HEK293 (cell line): Measurements from ENCODE around the gene PHYKPL.
"Not testable (repeated sequence)": the region's sequence is repeated elsewhere in the genome, so short reads cannot be mapped to it uniquely, and the experiment has no call there.

ENCODE experiments used
- CTCF ChIA-PET: fragments of 350-600 bp; formaldehyde crosslinking; extraction: SDS; loops from one replicate; lab custom pipeline; 2021; ENCODE audit warnings: antibody characterized with exemption; lab: Yijun Ruan, JAX
- POLR2A ChIA-PET: fragments of 300-600 bp; formaldehyde crosslinking; extraction: SDS; loops from one replicate; lab custom pipeline; 2020; ENCODE audit warnings: antibody characterized with exemption, inconsistent platforms; lab: Yijun Ruan, JAX
- H3K27ac ChIP-seq: fragments of 200-500 bp; sonication (Bioruptor generic); 2 replicates; pipeline ENCODE4 v1.5.1; 2014; ENCODE audit warnings: low read depth, low read length, control low read depth, inconsistent platforms; ENCODE audit errors: extremely low read depth
- H3K36me3 ChIP-seq, 2 experiments: fragments of 200-500 bp in 1 of 2; sonication (Bioruptor generic) in 1 of 2; 1 replicate in 1 of 2; 2 replicates in 1 of 2; pipeline ENCODE4 v1.5.1; 2014 to 2017; ENCODE audit warnings: inconsistent platforms in 2 of 2, low read length in 2 of 2; ENCODE audit not compliant: control insufficient read depth in 2 of 2, insufficient read depth in 1 of 2
- H3K4me1 ChIP-seq: fragments of 200-500 bp; sonication (Bioruptor generic); 2 replicates; pipeline ENCODE4 v1.5.1; 2014; ENCODE audit warnings: mild to moderate bottlenecking, low read length, inconsistent platforms; ENCODE audit not compliant: control insufficient read depth, insufficient read depth
- H3K4me3 ChIP-seq: 2 replicates; pipeline ENCODE4 v1.5.1; 2011; ENCODE audit warnings: low read depth, mild to moderate bottlenecking, control low read depth, low read length, moderate library complexity
- H3K9me3 ChIP-seq: fragments of 200-500 bp; sonication (Bioruptor generic); 2 replicates; pipeline ENCODE4 v1.5.1; 2014; ENCODE audit warnings: low read depth, low read length, inconsistent platforms; ENCODE audit not compliant: control insufficient read depth, insufficient read depth
- HOXA7 ChIP-seq: sonication (generic); formaldehyde crosslinking; IDR thresholded peaks from 2 replicates; pipeline ENCODE4 v1.8.1; 2022; ENCODE audit warnings: missing genetic modification reagents, borderline replicate concordance
- MYNN ChIP-seq: fragments of 450-650 bp; formaldehyde crosslinking; IDR thresholded peaks from 2 replicates; pipeline ENCODE4 v1.5.1; 2016; ENCODE audit warnings: missing biosample characterization, missing genetic modification characterization, borderline replicate concordance
- MZF1 ChIP-seq: fragments of 450-650 bp; formaldehyde crosslinking; IDR thresholded peaks from 2 replicates; pipeline ENCODE4 v1.5.1; 2017; ENCODE audit warnings: missing biosample characterization, missing genetic modification characterization, borderline replicate concordance
- ZBTB20 ChIP-seq: fragments of 450-650 bp; formaldehyde crosslinking; IDR thresholded peaks from 2 replicates; pipeline ENCODE4 v1.5.1; 2016; ENCODE audit warnings: missing biosample characterization, missing genetic modification characterization
- ZBTB8A ChIP-seq: fragments of 450-650 bp; formaldehyde crosslinking; IDR thresholded peaks from 2 replicates; pipeline ENCODE4 v1.5.1; 2016; ENCODE audit warnings: missing biosample characterization, missing genetic modification characterization
- ZFHX2 ChIP-seq: fragments of 450-650 bp; formaldehyde crosslinking; conservative IDR thresholded peaks from 2 replicates; pipeline ENCODE4 v1.5.1; 2016; ENCODE audit warnings: missing biosample characterization, missing genetic modification characterization
- ZFP41 ChIP-seq: fragments of 450-650 bp; formaldehyde crosslinking; IDR thresholded peaks from 2 replicates; pipeline ENCODE4 v1.5.1; 2016; ENCODE audit warnings: missing biosample characterization, missing genetic modification characterization, borderline replicate concordance
- ZIC2 ChIP-seq: fragments of 450-650 bp; formaldehyde crosslinking; IDR thresholded peaks from 2 replicates; pipeline ENCODE4 v1.5.1; 2016; ENCODE audit warnings: missing biosample characterization, missing genetic modification characterization
- ZNF560 ChIP-seq: fragments of 450-650 bp; formaldehyde crosslinking; IDR thresholded peaks from 2 replicates; pipeline ENCODE4 v1.5.1; 2017; ENCODE audit warnings: missing biosample characterization, missing genetic modification characterization, borderline replicate concordance
- ZNF791 ChIP-seq: fragments of 450-650 bp; formaldehyde crosslinking; IDR thresholded peaks from 2 replicates; pipeline ENCODE4 v1.5.1; 2016; ENCODE audit warnings: missing biosample characterization, missing genetic modification characterization
- ZXDB ChIP-seq: fragments of 450-650 bp; formaldehyde crosslinking; IDR thresholded peaks from 2 replicates; pipeline ENCODE4 v1.5.1; 2016; ENCODE audit warnings: missing biosample characterization, missing genetic modification characterization
- TF ChIP-seq, protein P1 (sequence below): fragments of 450-650 bp; formaldehyde crosslinking; IDR thresholded peaks from 2 replicates; pipeline ENCODE4 v1.5.1; 2016; ENCODE audit warnings: missing biosample characterization, missing genetic modification characterization
- TF ChIP-seq, protein P2 (sequence below): fragments of 450-650 bp; formaldehyde crosslinking; IDR thresholded peaks from 2 replicates; pipeline ENCODE4 v1.5.1; 2016; ENCODE audit warnings: missing biosample characterization, missing genetic modification characterization
- TF ChIP-seq, protein P3 (sequence below): fragments of 450-650 bp; formaldehyde crosslinking; IDR thresholded peaks from 2 replicates; pipeline ENCODE4 v1.5.1; 2016; ENCODE audit warnings: missing biosample characterization, missing genetic modification characterization, borderline replicate concordance

The PHYKPL gene

DNA sequence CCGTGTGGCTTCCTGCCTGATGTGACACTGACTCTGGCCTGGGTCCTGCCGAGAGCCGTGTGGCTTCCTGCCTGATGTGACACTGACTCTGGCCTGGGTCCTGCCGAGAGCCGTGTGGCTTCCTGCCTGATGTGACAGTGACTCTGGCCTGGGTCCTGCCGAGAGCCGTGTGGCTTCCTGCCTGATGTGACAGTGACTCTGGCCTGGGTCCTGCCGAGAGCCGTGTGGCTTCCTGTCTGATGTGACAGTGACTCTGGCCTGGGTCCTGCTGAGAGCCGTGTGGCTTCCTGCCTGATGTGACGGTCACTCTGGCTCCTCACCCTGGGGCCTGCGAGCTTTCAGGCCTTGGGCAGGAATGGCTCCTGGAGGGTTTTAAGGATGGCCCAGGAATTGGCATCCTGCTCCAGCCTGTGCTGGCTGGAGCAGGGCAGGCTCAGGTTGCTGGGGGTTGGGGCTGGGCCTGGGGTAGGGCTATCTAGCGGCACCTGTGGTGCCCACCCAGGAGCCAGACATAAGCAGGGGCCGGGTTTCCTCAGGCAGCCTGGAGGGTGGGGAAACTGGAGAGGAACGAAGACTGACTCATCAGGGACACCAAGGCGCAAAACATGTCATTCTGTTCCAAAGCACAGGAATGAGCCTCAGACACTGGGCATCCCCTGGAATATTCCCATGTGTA is 7.2 kb upstream of the PHYKPL start:
- CTCF ChIA-PET, H3K9me3 ChIP-seq, POLR2A ChIA-PET, H3K36me3 ChIP-seq, H3K4me1 ChIP-seq, H3K4me3 ChIP-seq, H3K27ac ChIP-seq: not testable (repeated sequence)
- peak; percentile 44 for TF ChIP-seq ZIC2 (tag by site-specific recombination)

DNA sequence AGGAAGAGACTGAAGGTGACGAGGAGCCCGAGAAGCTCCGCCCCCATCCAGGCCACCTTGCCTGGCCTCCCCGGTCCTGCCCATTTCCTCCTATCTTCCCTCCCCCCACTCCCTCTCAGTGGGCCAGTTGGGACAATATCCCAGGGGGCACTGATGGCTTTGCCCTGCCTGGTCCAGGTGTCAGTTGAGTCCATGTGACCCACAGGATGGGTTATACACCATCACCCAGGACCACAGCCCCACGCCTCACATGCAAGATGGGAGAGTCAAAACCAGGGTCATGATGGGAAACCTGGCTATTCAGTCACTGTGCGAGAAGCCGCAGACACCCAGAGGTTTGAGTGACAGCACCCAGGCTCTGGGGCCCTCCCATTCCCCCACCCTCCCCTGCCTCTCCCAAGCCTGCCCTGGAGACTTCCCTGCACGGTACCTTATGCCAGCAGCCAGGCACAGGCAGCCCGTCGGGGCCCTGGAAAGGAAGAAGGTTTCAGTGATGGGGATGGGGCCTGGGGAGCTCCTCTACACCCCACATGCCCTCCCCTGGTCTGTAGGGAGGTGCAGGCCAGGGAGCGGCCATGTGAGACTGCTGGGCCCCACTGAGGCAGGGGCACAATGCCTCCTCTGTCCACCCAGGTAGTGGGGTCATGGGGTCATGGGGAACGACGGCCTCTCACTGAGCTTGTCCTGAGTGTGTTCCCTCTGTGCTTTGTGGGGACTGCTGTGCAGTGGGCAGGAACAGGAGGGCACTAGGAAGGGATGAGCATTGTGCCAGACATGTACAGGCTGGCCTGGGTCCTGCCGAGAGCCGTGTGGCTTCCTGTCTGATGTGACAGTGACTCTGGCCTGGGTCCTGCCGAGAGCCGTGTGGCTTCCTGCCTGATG is 6.3 kb upstream of the PHYKPL start:
- POLR2A ChIA-PET: no interaction called here
- Histone ChIP-seq H3K27ac (no peak overlapping the region), H3K9me3 (no peaks in the 10 kb centered on the region), H3K4me3 (no peak overlapping the region), H3K36me3 (no peaks in the 10 kb centered on the region), H3K4me1 (no peaks in the 10 kb centered on the region)
- TF ChIP-seq ZIC2 (tag by site-specific recombination) (peak; percentile 43), ZBTB20 (tag by site-specific recombination) (no peak), MYNN (tag by site-specific recombination) (no peak), ZNF560 (tag by site-specific recombination) (no peak)
- CTCF ChIA-PET: interaction anchor here (0.8 kb wide), 1 partner anchor 40 kb away, joined by 3 read pairs; no protein-coding TSS in a partner anchor

DNA sequence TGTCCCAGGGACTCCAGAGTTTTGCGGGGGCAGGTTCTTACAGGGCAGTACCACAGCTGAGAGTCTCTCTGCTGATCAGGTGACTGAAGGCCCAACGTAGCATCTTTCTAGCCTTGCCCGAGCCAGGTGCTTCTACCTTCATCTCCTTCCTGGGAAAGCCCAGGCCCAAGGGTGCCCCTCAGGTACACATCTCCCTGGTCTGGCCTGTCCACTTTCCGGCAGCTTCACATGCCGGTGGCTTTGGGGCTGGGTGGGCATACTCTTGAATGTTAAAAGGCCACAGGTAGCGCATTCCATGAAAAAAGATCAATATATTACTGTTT is 5.7 kb upstream of the PHYKPL start:
- POLR2A ChIA-PET: no interaction called here
- Histone ChIP-seq H3K4me1 (no peaks in the 10 kb centered on the region), H3K9me3 (no peaks in the 10 kb centered on the region), H3K4me3 (no peak overlapping the region), H3K27ac (no peak overlapping the region), H3K36me3 (no peaks in the 10 kb centered on the region)
- CTCF ChIA-PET: interaction anchor here (0.8 kb wide), 1 partner anchor 40 kb away, joined by 3 read pairs; no protein-coding TSS in a partner anchor
- TF ChIP-seq HOXA7 (no peak), ZNF791 (tag by site-specific recombination) (no peak), ZBTB8A (no peak), ZFP41 (tag by site-specific recombination) (no peak), MZF1 (tag by site-specific recombination) (no peak), ZFHX2 (tag by site-specific recombination) (no peak), ZXDB (no peak)
- TF ChIP-seq, protein P1, sequence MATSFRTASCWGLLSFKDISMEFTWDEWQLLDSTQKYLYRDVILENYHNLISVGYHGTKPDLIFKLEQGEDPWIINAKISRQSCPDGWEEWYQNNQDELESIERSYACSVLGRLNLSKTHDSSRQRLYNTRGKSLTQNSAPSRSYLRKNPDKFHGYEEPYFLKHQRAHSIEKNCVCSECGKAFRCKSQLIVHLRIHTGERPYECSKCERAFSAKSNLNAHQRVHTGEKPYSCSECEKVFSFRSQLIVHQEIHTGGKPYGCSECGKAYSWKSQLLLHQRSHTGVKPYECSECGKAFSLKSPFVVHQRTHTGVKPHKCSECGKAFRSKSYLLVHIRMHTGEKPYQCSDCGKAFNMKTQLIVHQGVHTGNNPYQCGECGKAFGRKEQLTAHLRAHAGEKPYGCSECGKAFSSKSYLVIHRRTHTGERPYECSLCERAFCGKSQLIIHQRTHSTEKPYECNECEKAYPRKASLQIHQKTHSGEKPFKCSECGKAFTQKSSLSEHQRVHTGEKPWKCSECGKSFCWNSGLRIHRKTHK: no peak
- TF ChIP-seq, protein P2, sequence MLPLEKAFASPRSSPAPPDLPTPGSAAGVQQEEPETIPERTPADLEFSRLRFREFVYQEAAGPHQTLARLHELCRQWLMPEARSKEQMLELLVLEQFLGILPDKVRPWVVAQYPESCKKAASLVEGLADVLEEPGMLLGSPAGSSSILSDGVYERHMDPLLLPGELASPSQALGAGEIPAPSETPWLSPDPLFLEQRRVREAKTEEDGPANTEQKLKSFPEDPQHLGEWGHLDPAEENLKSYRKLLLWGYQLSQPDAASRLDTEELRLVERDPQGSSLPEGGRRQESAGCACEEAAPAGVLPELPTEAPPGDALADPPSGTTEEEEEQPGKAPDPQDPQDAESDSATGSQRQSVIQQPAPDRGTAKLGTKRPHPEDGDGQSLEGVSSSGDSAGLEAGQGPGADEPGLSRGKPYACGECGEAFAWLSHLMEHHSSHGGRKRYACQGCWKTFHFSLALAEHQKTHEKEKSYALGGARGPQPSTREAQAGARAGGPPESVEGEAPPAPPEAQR (tag by site-specific recombination): no peak
- TF ChIP-seq, protein P3, sequence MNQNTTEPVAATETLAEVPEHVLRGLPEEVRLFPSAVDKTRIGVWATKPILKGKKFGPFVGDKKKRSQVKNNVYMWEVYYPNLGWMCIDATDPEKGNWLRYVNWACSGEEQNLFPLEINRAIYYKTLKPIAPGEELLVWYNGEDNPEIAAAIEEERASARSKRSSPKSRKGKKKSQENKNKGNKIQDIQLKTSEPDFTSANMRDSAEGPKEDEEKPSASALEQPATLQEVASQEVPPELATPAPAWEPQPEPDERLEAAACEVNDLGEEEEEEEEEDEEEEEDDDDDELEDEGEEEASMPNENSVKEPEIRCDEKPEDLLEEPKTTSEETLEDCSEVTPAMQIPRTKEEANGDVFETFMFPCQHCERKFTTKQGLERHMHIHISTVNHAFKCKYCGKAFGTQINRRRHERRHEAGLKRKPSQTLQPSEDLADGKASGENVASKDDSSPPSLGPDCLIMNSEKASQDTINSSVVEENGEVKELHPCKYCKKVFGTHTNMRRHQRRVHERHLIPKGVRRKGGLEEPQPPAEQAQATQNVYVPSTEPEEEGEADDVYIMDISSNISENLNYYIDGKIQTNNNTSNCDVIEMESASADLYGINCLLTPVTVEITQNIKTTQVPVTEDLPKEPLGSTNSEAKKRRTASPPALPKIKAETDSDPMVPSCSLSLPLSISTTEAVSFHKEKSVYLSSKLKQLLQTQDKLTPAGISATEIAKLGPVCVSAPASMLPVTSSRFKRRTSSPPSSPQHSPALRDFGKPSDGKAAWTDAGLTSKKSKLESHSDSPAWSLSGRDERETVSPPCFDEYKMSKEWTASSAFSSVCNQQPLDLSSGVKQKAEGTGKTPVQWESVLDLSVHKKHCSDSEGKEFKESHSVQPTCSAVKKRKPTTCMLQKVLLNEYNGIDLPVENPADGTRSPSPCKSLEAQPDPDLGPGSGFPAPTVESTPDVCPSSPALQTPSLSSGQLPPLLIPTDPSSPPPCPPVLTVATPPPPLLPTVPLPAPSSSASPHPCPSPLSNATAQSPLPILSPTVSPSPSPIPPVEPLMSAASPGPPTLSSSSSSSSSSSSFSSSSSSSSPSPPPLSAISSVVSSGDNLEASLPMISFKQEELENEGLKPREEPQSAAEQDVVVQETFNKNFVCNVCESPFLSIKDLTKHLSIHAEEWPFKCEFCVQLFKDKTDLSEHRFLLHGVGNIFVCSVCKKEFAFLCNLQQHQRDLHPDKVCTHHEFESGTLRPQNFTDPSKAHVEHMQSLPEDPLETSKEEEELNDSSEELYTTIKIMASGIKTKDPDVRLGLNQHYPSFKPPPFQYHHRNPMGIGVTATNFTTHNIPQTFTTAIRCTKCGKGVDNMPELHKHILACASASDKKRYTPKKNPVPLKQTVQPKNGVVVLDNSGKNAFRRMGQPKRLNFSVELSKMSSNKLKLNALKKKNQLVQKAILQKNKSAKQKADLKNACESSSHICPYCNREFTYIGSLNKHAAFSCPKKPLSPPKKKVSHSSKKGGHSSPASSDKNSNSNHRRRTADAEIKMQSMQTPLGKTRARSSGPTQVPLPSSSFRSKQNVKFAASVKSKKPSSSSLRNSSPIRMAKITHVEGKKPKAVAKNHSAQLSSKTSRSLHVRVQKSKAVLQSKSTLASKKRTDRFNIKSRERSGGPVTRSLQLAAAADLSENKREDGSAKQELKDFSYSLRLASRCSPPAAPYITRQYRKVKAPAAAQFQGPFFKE (tag by site-specific recombination): no peak
